HuH-7.5 (cell line): ENCODE data around the gene MYO1C.
A peak's percentile ranks its signal among the peaks of the same experiment; 100 is the strongest.
"Not testable (repeated sequence)": the region's sequence is repeated elsewhere in the genome, so short reads cannot be mapped to it uniquely, and the experiment has no call there.

Experiments
- DNase-seq: peaks from one replicate; pipeline ENCODE4 v3.0.0; 2011; ENCODE audit warnings: low spot score

MYO1C gene, protein sequence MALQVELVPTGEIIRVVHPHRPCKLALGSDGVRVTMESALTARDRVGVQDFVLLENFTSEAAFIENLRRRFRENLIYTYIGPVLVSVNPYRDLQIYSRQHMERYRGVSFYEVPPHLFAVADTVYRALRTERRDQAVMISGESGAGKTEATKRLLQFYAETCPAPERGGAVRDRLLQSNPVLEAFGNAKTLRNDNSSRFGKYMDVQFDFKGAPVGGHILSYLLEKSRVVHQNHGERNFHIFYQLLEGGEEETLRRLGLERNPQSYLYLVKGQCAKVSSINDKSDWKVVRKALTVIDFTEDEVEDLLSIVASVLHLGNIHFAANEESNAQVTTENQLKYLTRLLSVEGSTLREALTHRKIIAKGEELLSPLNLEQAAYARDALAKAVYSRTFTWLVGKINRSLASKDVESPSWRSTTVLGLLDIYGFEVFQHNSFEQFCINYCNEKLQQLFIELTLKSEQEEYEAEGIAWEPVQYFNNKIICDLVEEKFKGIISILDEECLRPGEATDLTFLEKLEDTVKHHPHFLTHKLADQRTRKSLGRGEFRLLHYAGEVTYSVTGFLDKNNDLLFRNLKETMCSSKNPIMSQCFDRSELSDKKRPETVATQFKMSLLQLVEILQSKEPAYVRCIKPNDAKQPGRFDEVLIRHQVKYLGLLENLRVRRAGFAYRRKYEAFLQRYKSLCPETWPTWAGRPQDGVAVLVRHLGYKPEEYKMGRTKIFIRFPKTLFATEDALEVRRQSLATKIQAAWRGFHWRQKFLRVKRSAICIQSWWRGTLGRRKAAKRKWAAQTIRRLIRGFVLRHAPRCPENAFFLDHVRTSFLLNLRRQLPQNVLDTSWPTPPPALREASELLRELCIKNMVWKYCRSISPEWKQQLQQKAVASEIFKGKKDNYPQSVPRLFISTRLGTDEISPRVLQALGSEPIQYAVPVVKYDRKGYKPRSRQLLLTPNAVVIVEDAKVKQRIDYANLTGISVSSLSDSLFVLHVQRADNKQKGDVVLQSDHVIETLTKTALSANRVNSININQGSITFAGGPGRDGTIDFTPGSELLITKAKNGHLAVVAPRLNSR

DNA sequence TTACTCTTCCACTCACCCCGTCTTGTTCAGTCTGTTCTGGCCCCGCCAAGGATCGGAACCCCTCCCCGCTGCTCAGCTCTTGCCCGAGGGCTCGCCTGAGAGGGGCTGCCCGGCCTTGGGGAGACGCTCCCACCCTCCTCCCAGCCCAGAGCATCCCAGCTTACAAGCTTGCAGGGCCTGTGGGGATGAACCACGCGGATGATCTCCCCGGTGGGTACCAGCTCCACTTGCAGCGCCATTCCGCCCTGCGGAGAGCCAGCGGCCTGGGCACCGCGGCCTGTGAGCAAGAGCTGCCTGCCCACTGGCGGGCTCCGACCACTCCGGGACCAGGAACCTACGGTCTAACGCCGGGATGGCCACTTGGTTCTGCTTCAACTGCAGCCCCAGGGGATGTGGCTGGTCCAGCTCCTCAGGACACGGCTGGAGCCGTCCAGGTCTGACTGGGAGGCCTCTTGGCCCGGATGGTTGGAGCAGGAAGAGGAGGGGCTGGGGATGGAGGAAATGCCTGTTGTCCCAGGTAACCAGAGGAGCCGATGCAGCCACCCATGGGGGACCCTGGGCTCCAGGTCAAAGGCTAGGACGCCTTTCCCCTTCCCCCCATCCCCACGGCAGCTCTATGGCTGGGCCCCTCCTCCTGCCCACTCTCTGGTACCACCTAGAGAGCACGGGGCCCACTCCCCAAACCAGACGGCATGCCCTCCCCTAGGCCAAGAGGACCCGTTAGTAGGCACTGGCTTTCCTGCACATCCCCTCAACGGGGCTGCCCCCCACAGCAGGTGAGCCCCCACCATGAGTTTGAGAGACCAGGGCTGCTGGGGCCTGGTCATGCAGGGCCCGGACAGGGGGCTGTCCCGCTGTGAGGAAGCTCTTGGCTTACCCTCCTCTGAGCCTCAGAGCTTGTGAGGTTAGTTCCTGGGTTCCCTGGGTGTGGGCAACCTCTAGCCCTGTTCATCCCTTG lies at the start of gene MYO1C:
MYO1C (minus strand) TSS at position 438 of the 958 bp plus-strand sequence; CDS start at position 239, 199 bp downstream.
- DNase-seq, result no peak

DNA sequence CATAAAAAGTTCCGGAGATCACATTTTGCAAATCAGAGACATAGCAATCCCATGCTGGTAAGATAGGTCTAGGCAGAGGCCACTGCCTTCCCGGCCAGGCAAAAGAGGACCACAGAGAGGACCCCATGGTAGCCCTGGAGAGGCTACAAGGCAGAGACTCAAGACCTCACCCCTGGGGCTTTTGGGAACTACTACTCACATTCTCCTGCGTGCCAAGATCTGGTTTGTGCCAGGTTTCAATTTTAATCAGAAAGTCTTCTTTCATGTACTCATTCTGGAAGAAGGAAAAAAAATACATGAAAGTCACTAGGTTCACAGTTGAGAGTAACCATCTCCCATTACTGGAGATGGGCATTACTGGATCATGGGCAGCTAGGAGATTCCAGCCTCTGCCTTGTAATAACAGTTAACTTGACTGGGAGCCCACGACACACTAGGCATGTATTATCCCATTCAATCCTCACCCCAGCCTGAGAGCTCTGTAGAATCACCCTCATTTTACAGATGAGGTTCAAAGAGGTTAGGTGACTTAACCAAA lies 49.0 kb upstream of the MYO1C start:
- DNase-seq, result no peak

DNA sequence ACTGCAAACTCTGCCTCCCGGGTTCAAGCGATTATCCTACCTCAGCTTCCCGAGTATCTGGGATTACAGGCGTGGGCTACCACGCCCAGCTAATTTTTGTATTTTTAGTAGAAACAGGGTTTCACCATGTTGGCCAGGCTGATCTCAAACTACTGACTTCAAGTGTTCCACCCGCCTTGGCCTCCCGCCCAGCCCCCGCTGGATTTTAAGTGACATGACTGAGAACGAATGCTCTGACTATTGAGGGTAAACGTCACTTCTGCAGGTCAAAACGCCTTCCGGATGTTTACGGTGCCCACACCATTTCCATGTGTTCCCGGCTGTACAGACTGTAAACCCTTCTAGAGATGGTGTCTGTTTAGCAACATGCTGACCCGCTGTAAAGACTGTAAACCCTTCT lies 47.3 kb upstream of the MYO1C start:
- no peak for DNase-seq

DNA sequence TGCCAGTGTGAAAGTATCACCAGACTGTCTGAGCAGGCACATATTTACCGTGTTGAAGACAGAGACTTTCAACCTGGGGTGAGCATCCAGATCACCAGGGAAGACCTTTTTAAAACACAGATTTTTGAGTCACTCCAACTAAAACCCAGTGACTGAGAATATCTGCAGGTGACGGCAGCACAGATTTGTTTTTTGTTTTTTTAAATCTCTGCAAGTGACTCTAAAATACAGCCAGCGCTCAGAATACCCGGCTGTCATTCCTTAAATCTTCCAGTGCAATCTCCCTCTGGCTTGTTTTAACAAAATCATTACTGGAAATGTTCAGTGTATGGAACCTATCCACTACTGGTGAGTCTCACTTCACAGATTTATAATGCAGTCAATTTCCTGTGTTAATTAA lies 43.3 kb upstream of the MYO1C start:
- no peak for DNase-seq

DNA sequence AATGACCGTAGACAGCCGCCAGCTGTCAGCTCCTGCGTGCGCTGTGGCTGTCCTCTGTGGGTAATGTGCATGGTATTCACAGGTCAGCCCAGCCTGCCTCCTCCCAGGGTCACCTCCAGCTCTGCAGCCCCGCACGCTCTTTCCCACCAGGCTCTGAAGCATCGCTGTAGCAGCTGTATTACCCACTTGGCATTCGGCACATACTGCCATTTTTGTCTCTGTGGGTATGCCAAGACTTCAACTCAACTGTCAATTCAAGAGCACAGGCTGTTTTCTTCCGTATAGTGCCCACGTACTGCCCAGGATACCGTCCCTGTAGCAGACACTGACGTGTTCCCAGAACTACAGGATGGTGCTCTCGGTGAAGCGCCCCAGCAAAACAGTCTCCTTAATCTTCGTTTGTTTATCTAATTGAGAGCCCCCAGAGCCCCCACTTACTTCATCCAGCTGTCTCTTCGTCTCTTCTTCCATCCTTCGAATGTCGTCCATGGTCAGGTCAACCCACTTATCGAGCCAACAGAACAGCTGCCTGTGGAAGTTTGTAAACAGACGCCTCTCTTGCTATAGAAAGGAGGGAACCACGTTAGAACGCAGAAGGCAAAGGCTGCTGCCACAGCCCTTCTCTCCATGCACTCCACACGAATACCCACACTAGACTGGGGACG lies 41.3 kb upstream of the MYO1C start:
- no peak for DNase-seq

DNA sequence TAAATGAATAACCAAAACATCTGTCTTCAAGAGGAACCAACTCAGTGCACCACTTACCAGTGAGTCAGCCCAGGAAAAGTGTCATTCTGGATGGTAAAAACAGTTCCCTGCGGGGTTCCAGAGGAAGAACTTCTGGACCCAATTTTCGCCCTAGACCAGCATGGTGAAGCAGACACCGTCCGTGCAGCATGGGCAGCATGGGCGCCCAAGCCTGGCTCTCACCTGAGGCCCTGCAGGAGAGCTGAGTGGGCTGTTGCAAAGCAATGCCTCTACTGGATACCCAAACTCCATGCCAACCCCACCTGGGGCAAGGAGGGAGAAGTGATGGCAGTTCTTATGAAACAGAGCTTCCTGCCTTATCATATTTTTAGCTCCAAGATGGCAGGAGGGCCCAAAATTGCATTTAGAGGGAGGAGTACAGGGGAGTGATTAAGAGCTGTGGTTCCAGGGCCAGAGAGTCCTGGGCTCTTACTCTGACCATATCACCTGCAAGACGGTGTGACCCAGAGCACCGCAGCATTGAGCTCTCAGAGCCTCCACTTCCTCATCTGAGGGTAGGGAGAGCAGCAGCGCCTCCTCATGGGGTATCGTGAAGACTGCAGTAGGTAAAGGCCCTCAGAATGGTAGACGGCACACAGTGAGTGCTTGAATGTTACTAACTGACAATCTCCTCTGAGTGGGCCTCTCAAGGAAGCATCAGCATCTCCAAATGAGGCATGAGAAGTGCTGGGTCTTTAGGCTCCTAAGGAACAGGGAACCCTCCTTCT lies 40.5 kb upstream of the MYO1C start:
- DNase-seq, result no peak

DNA sequence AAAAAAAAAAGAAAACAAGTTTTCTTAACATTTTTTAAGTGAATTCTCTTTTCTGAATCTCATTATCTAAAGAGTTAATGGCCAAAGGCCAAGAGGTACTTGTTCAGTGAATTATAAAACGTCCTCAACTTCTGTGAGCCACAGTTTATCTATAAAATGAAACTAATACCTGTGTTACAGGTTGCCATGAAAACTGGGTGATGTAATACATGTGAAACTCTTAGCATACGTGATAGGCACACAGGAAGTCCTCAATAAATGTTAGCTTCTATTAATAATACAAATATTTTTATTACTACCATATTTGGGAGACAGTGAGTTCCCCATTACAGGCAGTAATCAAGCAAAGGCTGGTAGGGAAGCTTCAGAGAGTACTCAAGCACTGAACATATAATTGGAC lies 37.4 kb upstream of the MYO1C start:
- DNase-seq, result no peak

DNA sequence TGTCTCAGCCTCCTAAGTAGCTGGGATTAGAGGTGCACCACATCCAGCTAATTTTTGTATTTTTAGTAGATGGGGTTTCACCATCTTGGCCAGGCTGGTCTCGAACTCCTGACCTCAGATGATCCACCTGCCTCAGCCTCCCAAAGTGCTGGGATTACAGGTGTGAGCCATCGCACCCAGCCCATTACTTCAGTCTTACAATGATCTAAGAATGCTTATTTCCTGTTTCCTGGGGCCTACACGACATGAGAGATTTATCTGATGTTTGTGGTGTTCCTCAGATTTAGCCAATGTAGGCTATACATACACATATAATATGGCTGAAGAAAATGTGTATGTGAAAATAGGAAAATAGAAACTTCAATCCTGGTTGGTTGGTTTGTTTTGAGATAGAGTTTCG lies 34.4 kb upstream of the MYO1C start:
- not testable (repeated sequence) for DNase-seq

DNA sequence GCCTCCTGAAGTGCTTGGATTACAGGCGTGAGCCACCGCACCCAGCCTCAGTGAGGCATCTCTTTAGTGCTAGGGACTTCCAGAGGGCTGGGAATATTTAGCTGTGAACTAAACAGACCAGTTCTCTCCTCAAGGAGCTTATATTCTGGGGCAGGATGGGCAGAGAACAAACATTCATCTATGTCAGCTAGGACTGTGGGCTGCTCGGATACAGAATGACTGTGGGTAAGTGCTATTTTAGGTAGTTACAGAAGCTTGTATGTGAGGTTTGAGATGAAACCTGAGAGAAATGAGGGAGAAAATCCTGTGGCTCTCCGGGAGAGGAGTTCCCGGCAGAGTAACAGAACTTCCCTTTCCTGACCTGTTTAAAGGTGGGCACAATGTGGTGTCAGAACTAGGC lies 30.1 kb upstream of the MYO1C start:
- no peak for DNase-seq

DNA sequence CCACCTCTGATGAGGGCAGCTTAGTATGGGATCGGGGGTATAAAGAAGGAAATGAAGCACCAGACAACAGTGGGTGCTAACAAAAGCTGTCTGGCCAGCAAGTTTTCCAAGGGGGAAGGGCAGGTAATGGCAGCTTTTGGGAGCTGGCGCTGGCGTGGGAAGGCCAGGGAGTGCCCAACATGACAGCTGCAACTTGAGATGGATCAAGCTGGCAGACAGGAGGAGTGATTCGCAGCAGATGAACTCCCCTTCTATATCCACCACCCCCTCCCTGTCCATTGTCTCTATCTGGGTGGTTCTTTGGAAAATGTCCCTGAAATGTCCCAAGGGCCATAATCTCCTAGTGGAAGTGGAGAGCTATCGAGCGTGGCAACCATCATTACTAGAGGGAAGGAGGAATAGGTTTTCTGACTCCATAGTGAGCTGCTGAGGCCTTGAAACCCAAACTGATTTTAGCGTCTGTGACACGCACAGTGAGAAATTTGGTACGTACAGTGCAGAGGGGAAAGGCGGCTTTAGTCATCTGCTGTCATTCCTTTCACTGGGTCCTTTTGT lies 28.7 kb upstream of the MYO1C start:
- DNase-seq, result no peak

DNA sequence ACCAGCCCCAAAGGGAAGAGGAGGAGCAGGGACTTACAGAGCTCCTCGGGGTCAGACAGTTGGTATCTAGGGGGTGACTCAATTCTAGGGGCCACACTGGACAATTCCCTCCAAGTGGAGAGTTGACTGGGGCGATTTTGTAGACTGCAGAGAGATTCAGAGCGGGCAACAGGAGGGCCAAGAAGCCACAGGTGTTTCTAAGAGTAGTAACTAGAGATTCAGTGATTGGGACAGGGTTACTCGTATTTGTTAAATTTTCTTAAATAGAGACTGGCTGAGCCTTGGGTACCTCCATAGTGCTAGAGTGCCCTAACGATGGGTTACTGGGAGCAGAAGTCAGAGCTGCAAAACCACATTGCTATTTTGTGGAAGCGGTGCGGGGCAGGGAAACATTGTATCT lies 27.2 kb upstream of the MYO1C start:
- DNase-seq, result no peak

DNA sequence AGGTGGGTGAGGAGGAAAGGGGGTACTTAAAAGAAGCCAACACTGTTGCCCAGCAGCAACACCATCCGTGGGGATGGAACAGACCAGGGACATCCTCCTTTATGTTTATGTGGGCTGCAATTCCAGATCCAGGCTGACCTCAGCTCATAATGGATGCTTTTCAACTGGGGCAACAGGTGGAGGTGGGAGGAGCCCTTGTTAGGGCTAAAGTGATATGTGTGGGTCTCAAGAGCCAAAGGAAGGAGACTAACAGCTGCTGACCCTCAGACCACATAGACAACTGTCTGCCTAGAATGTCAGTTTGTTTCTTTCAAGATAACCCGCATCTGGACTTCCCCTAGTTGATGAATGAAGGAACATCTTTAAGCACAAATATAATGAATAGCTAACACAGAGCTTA lies 25.9 kb upstream of the MYO1C start:
- DNase-seq, result no peak

DNA sequence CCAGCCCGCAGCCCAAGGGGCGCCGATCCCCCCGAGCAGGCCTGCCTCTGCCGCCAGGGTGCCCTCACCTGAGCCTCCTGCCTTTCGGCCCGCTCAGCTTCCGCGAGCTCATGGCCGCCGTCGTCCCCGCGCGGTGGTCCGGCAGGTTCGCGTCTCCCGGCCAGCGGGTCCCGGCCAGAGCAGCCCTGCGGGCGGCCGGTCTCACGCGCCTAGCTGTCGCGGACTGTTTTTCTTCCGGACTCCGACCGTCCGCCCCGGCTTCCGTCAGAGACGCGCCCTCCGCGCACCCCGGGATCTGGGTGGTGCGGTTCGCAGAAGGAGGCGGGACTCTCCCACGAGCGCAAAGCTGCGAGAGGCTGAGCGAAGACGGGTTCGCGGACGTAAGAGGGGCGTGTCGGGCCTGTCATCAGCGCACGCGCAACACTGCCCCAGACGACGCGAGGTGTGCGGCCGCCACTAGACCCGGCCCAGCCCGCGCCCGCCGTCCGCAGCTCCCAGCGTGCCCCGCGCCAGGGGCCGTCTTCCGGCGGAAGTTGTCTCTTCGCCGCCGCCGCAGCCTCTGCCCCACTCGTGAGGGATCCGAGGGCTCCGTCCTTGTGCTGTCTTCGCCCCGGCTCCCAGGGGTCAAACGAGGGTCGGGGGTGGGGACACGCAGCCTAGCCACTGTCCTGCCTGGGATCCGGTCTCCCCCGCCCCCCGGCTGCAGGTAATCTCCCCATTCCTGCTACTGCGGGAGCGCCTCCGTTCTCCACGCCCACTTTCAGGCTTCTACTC lies 24.1 kb upstream of the MYO1C start, which contains the start of gene INPP5K:
INPP5K (minus strand) TSS at position 225 of the 774 bp plus-strand sequence; CDS start at position 112, 113 bp downstream.
- DNase-seq, result peak; percentile 93

DNA sequence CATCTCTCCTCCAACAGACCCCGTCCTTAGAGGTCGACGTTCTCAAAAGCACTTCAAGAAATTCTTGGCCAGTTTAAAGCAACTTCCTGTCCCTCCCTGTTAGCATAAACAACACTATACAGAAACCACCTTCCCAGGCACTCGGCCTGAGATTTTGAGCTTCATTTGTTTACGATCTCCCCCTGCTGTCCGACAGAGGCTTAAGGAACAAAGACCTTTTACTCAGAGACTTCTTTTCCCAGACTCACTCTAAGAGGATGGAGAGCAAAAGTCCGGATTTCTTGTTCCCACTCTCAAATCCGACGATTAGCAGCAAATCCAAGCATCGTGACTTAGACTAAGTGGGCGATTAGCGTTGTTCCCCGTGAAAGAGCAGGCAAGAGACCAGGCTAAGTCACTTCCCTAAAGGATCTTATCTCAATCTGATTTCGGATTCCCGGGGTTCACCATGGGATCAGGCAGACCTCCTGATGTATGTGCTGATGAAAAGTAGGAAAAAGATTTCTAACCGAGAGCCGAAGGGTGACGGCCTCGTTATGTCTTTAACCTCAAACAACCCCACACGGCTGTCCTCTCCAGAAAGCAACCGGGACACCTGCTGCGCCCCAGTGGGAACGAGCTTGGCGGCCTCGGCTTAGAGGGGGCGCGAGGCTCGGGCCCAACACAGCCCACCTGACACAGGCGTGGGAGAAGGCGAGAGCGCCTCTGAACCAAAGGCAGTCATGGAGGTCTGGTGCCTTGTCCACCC lies 23.3 kb upstream of the MYO1C start:
- peak; percentile 69 for DNase-seq

DNA sequence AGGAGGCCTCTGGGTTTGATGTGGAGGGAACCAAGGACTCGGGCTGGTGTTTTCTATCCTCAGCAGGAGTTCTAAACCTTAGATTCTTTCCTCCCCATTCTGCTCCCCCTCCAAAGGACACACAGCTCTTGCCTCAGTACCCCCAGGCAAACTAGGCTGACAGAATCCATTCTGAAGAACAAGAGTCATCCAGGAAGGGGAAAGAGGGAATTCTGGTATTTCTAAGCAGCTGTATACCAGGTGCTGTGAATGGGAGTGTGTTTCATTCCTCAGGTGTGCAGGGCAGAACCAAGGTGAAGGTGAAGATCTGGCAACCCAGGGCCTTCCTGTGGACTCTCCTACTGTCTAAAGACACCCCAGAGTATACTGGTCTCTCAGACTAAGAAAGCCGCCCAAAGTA lies 19.9 kb upstream of the MYO1C start:
- DNase-seq, result no peak

DNA sequence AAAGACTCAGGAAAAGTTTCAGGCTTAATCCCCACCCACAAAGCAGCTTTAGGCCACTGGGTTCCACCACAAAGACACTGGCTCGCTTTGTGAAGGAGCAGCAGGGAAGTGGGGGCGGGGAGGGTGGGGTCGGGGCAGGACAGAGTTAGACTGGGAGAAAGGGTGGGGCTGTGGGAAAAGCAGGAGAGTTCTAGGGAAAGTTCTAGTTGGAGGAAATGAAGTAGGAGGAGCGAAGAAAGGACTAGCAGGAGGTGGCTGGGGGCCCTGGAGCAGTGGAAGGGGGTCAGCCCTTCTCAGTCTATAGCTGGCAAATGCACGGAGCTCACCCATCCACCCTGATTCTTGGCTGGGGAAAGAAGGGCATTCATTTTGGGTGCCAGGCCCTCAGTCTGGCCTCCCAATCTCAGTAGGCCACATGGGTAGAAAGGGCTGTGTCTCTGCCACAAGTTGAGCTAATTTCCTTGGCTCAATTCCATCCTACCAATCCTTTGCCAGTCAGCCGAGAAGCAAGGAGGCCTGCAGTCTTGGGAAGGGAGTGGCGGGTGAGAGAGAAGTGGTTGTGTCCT lies 19.4 kb upstream of the MYO1C start:
- DNase-seq, result no peak

DNA sequence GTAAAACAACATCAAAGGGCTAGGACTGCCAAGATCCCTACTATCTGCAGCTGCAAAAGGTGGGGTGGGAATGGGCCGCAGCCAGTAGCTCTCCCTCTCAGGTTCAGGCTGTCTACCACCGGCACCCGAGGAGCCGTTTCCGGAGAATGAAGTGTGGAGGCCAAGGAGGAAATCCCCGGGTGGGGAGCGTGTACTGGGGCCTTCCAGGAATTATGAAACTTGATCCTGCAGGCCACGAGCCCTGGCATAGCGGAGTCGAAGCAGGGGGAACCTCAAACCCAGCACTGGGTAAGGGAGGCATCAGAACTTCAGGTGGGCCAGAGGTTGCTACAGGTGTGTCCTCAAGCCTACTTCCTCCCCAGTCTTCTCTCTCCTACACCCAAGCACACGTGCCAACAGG lies 18.8 kb upstream of the MYO1C start:
- no peak for DNase-seq
